ENCODE data around the gene AIG1.

DNA sequence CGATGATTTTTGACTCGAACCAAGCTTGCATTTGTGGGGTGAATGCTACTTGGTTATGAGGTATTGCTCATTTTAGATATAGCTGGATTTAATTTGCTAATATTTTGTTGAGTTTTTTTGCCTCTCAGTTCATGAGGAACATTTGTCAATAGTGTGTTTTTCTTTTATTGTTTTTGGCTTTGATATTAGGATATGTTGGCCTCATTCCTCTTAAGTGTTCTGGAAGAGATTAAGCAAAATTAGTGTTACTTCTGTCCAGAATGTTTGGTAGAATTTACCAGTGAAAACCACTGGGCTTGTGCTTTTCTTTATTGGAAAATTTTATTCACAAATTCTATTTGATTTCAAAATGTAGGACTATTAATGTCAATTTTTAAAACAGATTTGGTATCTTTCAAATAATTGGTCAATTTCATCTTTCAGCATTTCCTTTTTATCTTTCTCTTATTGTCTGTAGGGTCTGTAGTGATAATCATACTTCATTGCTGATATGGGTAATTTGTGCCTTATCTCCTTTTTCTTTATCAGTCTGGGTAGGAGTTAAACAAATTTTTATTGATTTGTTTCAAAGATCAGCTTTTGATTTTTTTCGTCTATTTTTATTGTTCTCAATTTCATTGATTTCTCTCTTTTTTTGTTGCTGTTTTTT is 14.1 kb downstream of the AIG1 start:
- TF ChIP-seq, protein P1, sequence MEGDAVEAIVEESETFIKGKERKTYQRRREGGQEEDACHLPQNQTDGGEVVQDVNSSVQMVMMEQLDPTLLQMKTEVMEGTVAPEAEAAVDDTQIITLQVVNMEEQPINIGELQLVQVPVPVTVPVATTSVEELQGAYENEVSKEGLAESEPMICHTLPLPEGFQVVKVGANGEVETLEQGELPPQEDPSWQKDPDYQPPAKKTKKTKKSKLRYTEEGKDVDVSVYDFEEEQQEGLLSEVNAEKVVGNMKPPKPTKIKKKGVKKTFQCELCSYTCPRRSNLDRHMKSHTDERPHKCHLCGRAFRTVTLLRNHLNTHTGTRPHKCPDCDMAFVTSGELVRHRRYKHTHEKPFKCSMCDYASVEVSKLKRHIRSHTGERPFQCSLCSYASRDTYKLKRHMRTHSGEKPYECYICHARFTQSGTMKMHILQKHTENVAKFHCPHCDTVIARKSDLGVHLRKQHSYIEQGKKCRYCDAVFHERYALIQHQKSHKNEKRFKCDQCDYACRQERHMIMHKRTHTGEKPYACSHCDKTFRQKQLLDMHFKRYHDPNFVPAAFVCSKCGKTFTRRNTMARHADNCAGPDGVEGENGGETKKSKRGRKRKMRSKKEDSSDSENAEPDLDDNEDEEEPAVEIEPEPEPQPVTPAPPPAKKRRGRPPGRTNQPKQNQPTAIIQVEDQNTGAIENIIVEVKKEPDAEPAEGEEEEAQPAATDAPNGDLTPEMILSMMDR (conservative IDR thresholded peaks at IDR 0.05; ENCODE audit: low read depth, low read length), result no peak
- TF ChIP-seq EZH2 (IDR thresholded peaks at IDR 0.05; ENCODE audit: borderline replicate concordance, low read depth, low read length, poor library complexity, severe bottlenecking), result no peak

Data from A673 (cell line).